Glutamatergic neuron (in vitro differentiated cells): ENCODE measurements around the gene SPIC. TPM values are rescaled to one million over a fixed set of nuclear protein-coding genes. Genes with fewer than 3 reads are reported as not detected.

ENCODE experiments used
- DNase-seq: peaks from one replicate; pipeline ENCODE4 v3.0.0; 2022
- H3K27ac Mint-ChIP-seq: one replicate; pipeline ENCODE4 v1.8.0; 2020; ENCODE audit warnings: mild to moderate bottlenecking, mixed read lengths, inconsistent platforms; ENCODE audit not compliant: unreplicated experiment
- H3K27me3 Mint-ChIP-seq: one replicate; pipeline ENCODE4 v1.8.0; 2020; ENCODE audit warnings: mild to moderate bottlenecking, moderate library complexity, mixed read lengths, inconsistent platforms; ENCODE audit not compliant: unreplicated experiment
- H3K36me3 Mint-ChIP-seq: one replicate; pipeline ENCODE4 v1.8.0; 2020; ENCODE audit warnings: mild to moderate bottlenecking, mixed read lengths, inconsistent platforms; ENCODE audit not compliant: unreplicated experiment
- H3K4me1 Mint-ChIP-seq: one replicate; pipeline ENCODE4 v1.8.0; 2020; ENCODE audit warnings: mild to moderate bottlenecking, low read depth, mixed read lengths, inconsistent platforms; ENCODE audit not compliant: unreplicated experiment
- H3K4me3 Mint-ChIP-seq: one replicate; pipeline ENCODE4 v1.8.0; 2020; ENCODE audit warnings: mild to moderate bottlenecking, mixed read lengths, inconsistent platforms; ENCODE audit not compliant: unreplicated experiment
- H3K9me3 Mint-ChIP-seq: one replicate; pipeline ENCODE4 v1.8.0; 2020; ENCODE audit warnings: mild to moderate bottlenecking, moderate library complexity, mixed read lengths, inconsistent platforms; ENCODE audit not compliant: unreplicated experiment
- CTCF ChIP-seq: fragments of 200-600 bp; sonication (generic); IDR thresholded peaks from one replicate; pipeline ENCODE4 v1.5.0; 2021; ENCODE audit not compliant: partially characterized antibody, unreplicated experiment
- total RNA-seq: library from RNA; stranded (reverse); fragmentation: NEBNext Ultra II Directional; extraction: Animal tissue kit (Norgen Biotek cat#: 25700); gene quantifications from one replicate; pipeline ENCODE4 v1.2.1, GENCODE V29; 2021; ENCODE audit not compliant: unreplicated experiment

The SPIC gene
- total RNA-seq, 1 donor from 2014 or later, result not detected

GRCh38 chr12:101488469-101488868 lies 13.3 kb downstream of the SPIC start:
- no peak for TF ChIP-seq CTCF
- H3K4me3 Mint-ChIP-seq, result no peak overlapping the region
- H3K36me3 Mint-ChIP-seq, result no peaks in the 10 kb centered on the region
- no peak overlapping the region for H3K27ac Mint-ChIP-seq
- no peaks in the 10 kb centered on the region for H3K27me3 Mint-ChIP-seq
- H3K4me1 Mint-ChIP-seq, result no peaks in the 10 kb centered on the region
- no peaks in the 10 kb centered on the region for H3K9me3 Mint-ChIP-seq
- DNase-seq, result no peak

GRCh38 chr12:101490286-101490920 lies 15.3 kb downstream of the SPIC start:
- TF ChIP-seq CTCF, result no peak
- Mint-ChIP-seq H3K4me3 (no peak overlapping the region), H3K27me3 (no peaks in the 10 kb centered on the region), H3K36me3 (no peaks in the 10 kb centered on the region), H3K4me1 (no peaks in the 10 kb centered on the region), H3K9me3 (no peaks in the 10 kb centered on the region), H3K27ac (no peak overlapping the region)
- no peak for DNase-seq

- H3K4me1 Mint-ChIP-seq, result no peaks in the 10 kb centered on the region
- H3K4me3 Mint-ChIP-seq, result no peak overlapping the region
- no peak for TF ChIP-seq CTCF
- DNase-seq, result no peak
- H3K9me3 Mint-ChIP-seq, result no peaks in the 10 kb centered on the region
- H3K36me3 Mint-ChIP-seq, result no peaks in the 10 kb centered on the region
- H3K27ac Mint-ChIP-seq, result no peak overlapping the region
- H3K27me3 Mint-ChIP-seq, result no peaks in the 10 kb centered on the region
Measured at GRCh38 chr12:101491329-101491728, 16.2 kb downstream of the SPIC start.

DNA sequence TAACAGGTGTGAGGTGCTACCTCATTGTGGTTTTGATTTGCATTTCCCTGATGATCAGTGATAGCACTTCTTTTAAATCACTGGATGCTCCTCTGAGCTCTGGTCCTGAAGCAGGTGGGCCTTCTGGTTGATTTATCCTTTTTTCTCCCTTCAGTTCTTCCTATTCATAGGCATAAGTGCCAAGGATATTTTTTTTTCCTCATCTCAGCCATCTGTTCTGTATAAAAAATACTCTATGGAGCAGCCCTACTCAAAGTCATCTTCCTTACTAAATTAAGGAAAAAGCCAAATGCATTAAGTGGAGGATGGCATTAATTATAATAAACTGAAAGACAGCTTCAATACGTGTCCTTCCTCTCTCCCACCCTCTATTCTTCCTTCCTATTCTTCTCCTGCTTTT lies 18.4 kb downstream of the SPIC start:
- DNase-seq, result no peak
- Mint-ChIP-seq H3K27ac (no peak overlapping the region), H3K4me3 (no peak overlapping the region), H3K36me3 (no peaks in the 10 kb centered on the region), H3K9me3 (no peaks in the 10 kb centered on the region), H3K4me1 (no peaks in the 10 kb centered on the region), H3K27me3 (peaks cover 7% of the 10 kb centered on the region)
- no peak for TF ChIP-seq CTCF

DNA sequence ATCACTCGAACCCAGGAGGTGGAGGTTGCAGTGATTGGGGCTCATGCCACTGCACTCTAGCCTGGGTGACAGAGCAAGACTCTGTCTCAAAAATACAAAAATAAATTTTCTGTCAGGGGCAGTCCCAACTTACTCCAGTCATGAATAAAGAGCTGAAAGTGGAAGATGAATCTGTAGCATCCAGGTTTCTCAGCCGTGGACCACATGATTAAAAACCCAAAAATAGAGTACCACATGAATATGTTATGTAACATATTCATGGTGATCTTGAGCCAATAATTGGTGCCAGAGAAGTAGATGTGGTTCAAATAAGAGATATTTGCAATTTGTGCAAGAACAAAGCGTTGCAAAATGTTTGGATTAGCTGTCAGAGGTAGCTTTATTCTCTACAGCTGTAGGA lies 23.1 kb downstream of the SPIC start:
- peaks cover 7% of the 10 kb centered on the region for H3K27me3 Mint-ChIP-seq

More for the DNA sequence above, 23.1 kb downstream of the SPIC start:
- no peak for TF ChIP-seq CTCF
- Mint-ChIP-seq H3K4me3 (no peak overlapping the region), H3K4me1 (no peaks in the 10 kb centered on the region), H3K9me3 (no peaks in the 10 kb centered on the region), H3K27ac (no peak overlapping the region), H3K36me3 (no peaks in the 10 kb centered on the region)
- no peak for DNase-seq
